Activated T-cell treated with anti-CD3 and anti-CD28 coated beads for 24 hours (primary cell): ENCODE results near the gene SLIT3.

Experiments
- DNase-seq: peaks from one replicate; pipeline ENCODE4 v3.0.0-alpha.2; 2020; ENCODE audit warnings: low read depth

Gene SLIT3

GRCh38 chr5:168796593-168797580 lies 504.1 kb downstream of the SLIT3 start:
- no peak for DNase-seq

- DNase-seq = no peak
Observed at GRCh38 chr5:168796000-168796399, 504.9 kb downstream of the SLIT3 start.

- peak; percentile 4 for DNase-seq
Observed at GRCh38 chr5:168793841-168794837, 506.8 kb downstream of the SLIT3 start.

GRCh38 chr5:168792678-168793077 lies 508.3 kb downstream of the SLIT3 start:
- DNase-seq = no peak

GRCh38 chr5:168790671-168791250 lies 510.2 kb downstream of the SLIT3 start:
- no peak for DNase-seq

GRCh38 chr5:168790002-168790635 lies 510.8 kb downstream of the SLIT3 start:
- no peak for DNase-seq

- no peak for DNase-seq
Observed at GRCh38 chr5:168788786-168789185, 512.2 kb downstream of the SLIT3 start.

- no peak for DNase-seq
Observed at GRCh38 chr5:168788107-168788506, 512.8 kb downstream of the SLIT3 start.

GRCh38 chr5:168786147-168786546 lies 514.8 kb downstream of the SLIT3 start:
- no peak for DNase-seq

- DNase-seq = no peak
Observed at GRCh38 chr5:168784454-168784853, 516.5 kb downstream of the SLIT3 start.

GRCh38 chr5:168781941-168782571 lies 518.9 kb downstream of the SLIT3 start:
- no peak for DNase-seq

- no peak for DNase-seq
Observed at GRCh38 chr5:168780888-168781287, 520.1 kb downstream of the SLIT3 start.

GRCh38 chr5:168779333-168779732 lies 521.6 kb downstream of the SLIT3 start:
- DNase-seq = no peak

- DNase-seq = no peak
Observed at GRCh38 chr5:168778536-168778935, 522.4 kb downstream of the SLIT3 start.

GRCh38 chr5:168777651-168778050 lies 523.3 kb downstream of the SLIT3 start:
- no peak for DNase-seq

GRCh38 chr5:168776070-168776469 lies 524.9 kb downstream of the SLIT3 start:
- no peak for DNase-seq

GRCh38 chr5:168773226-168773625 lies 527.7 kb downstream of the SLIT3 start:
- no peak for DNase-seq

- no peak for DNase-seq
Observed at GRCh38 chr5:168772316-168772961, 528.5 kb downstream of the SLIT3 start.

- no peak for DNase-seq
Observed at GRCh38 chr5:168771678-168772077, 529.3 kb downstream of the SLIT3 start.

GRCh38 chr5:168770996-168771395 lies 529.9 kb downstream of the SLIT3 start:
- DNase-seq = no peak
